ENCODE results near the gene ALG1. TPM values are rescaled to one million over a fixed set of nuclear protein-coding genes. Genes with fewer than 3 reads are reported as not detected.
A peak's percentile ranks its signal among the peaks of the same experiment; 100 is the strongest.

Gene ALG1
- total RNA-seq, 1 experiment from 2014 or later = 36.2 TPM

GRCh38 chr16:5031601-5032000 is 40.0 kb upstream of the ALG1 start:
- WGBS (ENCODE audit: extremely low coverage, insufficient read length, low lambda C conversion rate) = no CpG with 5 or more reads among the region's 7 CpGs
- no peaks in the 10 kb centered on the region for H3K27me3 ChIP-seq (ENCODE audit: insufficient read depth, low read length)
- Mint-ChIP-seq H3K4me1 (peaks cover 14 to 21% of the 10 kb centered on the region in 2 experiments), H3K27ac (no peak overlapping the region), H3K27me3 (ENCODE audit: low read depth) (peaks cover 5% of the 10 kb centered on the region), H3K9me3 (no peaks in the 10 kb centered on the region), H3K4me3 (peak overlapping the region; percentile 44 to 66; a peak in 4 of 5 replicates), H3K36me3 (ENCODE audit: insufficient read depth in 1 of 3, low read depth in 3 of 3) (no peaks in the 10 kb centered on the region; a peak in 1 of 7 replicates)
- no peaks in the 10 kb centered on the region for H3K9me3 ChIP-seq (ENCODE audit: control insufficient read depth, low read depth, low read length)
- no peak overlapping the region for H2BK15ac ChIP-seq (ENCODE audit: low read depth, low read length)
- no peak overlapping the region for H2BK20ac ChIP-seq (ENCODE audit: low read depth, low read length, poor library complexity, severe bottlenecking)
- H4K5ac ChIP-seq (ENCODE audit: insufficient read length, low read depth, low read length) = no peak overlapping the region
- no peak overlapping the region for H2AK5ac ChIP-seq (ENCODE audit: insufficient read length, low read length)
- H3K4ac ChIP-seq (ENCODE audit: low read depth, low read length) = no peak overlapping the region
- H3K4me1 ChIP-seq (ENCODE audit: insufficient read depth, low read length) = peaks cover 6% of the 10 kb centered on the region; the same call in 1 of the 2 replicates
- no peak overlapping the region for H3K56ac ChIP-seq (ENCODE audit: insufficient read length, low read depth, low read length)
- H3T11ph ChIP-seq (ENCODE audit: low read length) = no peak overlapping the region
- no peak overlapping the region for H3K9ac ChIP-seq (ENCODE audit: extremely low read depth, insufficient read length, low read length)
- H3K23me2 ChIP-seq (ENCODE audit: insufficient read length, low read depth, low read length, poor library complexity, severe bottlenecking) = peaks cover 5% of the 10 kb centered on the region
- H4K20me1 ChIP-seq (ENCODE audit: control insufficient read depth, insufficient read depth, insufficient read length) = no peaks in the 10 kb centered on the region
- DNase-seq = no peak
- no peak overlapping the region for H3K27ac ChIP-seq (ENCODE audit: insufficient read length, low read depth, low read length)
- no peak overlapping the region for H4K91ac ChIP-seq (ENCODE audit: insufficient read length, low read depth, low read length)
- H2BK120ac ChIP-seq (ENCODE audit: low read depth, low read length, poor library complexity, severe bottlenecking) = no peak overlapping the region
- H3K79me1 ChIP-seq (ENCODE audit: insufficient read depth, low read depth, low read length, poor library complexity, severe bottlenecking) = no peaks in the 10 kb centered on the region
- no peak overlapping the region for H3K23ac ChIP-seq (ENCODE audit: insufficient read length, low read depth, low read length)
- H2BK12ac ChIP-seq (ENCODE audit: insufficient read length, low read depth, low read length) = no peak overlapping the region
- no peak overlapping the region for H2BK5ac ChIP-seq (ENCODE audit: insufficient read length, low read length)
- H2AFZ ChIP-seq (ENCODE audit: low read length) = no peak overlapping the region
- TF ChIP-seq, protein P1, sequence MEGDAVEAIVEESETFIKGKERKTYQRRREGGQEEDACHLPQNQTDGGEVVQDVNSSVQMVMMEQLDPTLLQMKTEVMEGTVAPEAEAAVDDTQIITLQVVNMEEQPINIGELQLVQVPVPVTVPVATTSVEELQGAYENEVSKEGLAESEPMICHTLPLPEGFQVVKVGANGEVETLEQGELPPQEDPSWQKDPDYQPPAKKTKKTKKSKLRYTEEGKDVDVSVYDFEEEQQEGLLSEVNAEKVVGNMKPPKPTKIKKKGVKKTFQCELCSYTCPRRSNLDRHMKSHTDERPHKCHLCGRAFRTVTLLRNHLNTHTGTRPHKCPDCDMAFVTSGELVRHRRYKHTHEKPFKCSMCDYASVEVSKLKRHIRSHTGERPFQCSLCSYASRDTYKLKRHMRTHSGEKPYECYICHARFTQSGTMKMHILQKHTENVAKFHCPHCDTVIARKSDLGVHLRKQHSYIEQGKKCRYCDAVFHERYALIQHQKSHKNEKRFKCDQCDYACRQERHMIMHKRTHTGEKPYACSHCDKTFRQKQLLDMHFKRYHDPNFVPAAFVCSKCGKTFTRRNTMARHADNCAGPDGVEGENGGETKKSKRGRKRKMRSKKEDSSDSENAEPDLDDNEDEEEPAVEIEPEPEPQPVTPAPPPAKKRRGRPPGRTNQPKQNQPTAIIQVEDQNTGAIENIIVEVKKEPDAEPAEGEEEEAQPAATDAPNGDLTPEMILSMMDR (conservative IDR thresholded peaks at IDR 0.05) = no peak
- no peak overlapping the region for H4K8ac ChIP-seq (replicated peaks; ENCODE audit: insufficient read length, low read depth, low read length)
- H3K79me2 ChIP-seq (ENCODE audit: insufficient read depth, low read length) = no peaks in the 10 kb centered on the region
- no peak overlapping the region for H3K14ac ChIP-seq (ENCODE audit: insufficient read depth, low read length)
- H3K4me2 ChIP-seq (ENCODE audit: insufficient read depth, insufficient read length, low read length) = no peak overlapping the region
- no peak overlapping the region for H3K18ac ChIP-seq (ENCODE audit: insufficient read length, low read depth, low read length)
